Sigmoid colon (tissue), 4 donors: Measurements from ENCODE around the gene NFIB.

Experiments used
- CTCF ChIP-seq, 4 experiments: fragments of 450-650 bp in 3 of 4; fragments of 200-600 bp in 1 of 4; IDR thresholded peaks; one replicate each; pipeline ENCODE4 v1.5.1; 2016 to 2019; ENCODE audit warnings: antibody characterized with exemption in 4 of 4, mild to moderate bottlenecking in 3 of 4, moderate library complexity in 2 of 4
- POLR2AphosphoS5 ChIP-seq, 4 donors: sonication (generic); formaldehyde crosslinking; IDR thresholded peaks; one replicate each; pipeline ENCODE4 v1.6.1; 2017; ENCODE audit warnings: antibody characterized with exemption in 4 of 4

GRCh38 chr9:14107495-14107894 lies 206.4 kb downstream of the NFIB start:
- no peak for TF ChIP-seq CTCF (IDR thresholded peaks at IDR 0.05)
- TF ChIP-seq POLR2AphosphoS5 (IDR thresholded peaks at IDR 0.05), result no peak
